Fibroblast of skin of scalp (primary cell): ENCODE data around the gene PARD6A.
"Not testable (repeated sequence)": the region's sequence is repeated elsewhere in the genome, so short reads cannot be mapped to it uniquely, and the experiment has no call there.

ENCODE experiments used
- DNase-seq: peaks from one replicate; pipeline ENCODE4 v3.0.0-alpha.2; 2013

Gene PARD6A

DNA sequence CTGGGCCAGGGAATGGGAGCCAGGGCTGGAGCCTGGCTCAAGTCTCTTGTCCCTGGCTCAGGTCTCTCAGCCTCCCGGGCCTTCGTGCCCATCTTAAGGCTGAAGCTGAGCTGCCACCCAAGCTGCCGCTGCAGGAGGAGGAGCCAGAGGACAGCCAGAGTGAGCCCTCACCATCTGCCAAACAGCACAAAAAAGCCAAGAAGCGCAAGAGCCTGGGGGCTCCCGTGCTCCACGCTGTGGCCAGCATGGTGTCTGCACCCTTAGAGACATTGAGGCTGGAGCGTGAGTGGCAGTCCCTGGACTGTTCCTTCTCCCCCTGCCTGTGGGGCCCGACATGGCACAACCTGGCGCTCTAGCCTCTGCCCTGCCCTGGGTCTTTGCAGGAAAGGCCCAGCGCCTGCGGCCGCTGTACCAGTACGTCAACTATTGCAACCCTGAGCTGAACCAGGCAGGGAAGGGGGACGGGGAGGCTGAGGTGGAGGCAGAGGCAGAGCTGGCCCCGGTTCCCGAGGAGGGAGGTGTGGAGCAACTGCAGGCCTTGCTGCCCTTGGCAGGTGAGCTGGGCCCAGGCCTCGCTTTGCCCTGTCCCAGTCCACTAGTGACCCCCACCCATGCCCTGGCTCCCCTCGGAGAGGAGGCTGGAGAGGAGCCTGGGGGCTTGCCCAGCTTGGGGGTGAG, 7.2 kb downstream of the PARD6A start:
- peak; percentile 95 for DNase-seq

DNA sequence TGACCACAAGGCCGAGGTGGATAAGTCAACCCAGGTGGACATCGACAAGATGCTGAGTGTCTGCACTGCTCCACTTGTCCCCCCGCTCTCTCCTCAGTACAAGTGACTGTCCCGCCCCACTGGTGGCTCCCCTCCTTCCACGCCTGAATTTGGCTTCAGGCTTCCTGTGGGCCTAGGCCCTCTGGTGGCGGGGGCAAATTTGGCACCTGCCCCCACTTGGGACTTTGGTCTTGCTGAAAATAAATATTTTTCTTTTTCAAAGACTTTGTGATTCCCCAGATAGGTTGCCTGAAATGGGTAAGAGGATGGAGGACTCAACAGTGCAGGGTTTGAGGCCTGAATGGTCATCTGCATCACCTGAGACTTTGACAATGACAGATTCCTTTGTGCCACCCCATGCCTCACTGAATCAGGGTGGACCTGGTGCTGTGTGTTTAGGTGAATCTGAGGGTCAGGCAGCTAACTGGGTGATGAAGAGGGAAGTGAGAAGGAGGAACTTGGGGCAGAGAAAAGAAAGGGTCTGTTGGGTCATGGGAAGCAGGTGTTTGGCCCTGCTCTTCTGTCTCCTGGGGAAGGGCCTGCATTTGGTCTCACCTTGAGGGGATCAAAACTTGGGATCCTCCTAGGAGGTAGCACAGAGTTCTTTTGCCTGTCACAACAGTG, 7.9 kb downstream of the PARD6A start:
- no peak for DNase-seq

DNA sequence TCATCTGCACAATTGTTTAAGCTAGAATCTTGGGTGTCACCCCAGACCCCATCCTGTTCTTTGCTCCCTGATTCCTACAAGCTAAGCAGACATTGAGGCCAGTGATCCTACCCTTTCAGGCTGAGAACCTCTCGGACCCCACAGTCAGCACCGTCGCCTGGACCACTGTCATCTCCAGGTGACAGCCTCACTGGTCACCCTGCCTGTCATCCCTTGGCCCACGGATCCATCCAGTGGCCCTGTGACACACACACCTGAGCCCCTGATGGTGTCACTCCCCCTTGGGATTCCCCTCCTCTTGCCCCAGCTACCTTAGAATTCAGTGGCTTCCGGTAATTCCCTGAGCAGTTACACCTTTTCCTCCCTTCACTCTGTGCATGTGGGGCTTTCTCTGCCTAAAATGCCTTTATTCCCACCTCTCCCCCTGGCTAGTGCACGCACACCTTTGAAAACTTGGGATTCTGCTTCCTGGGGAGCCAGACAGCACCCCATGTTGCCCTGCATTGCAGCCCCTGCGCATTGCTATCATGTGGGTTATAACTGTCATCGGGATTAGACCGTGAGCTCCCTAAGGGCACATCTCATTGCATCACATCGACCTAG, 8.8 kb downstream of the PARD6A start:
- no peak for DNase-seq

DNA sequence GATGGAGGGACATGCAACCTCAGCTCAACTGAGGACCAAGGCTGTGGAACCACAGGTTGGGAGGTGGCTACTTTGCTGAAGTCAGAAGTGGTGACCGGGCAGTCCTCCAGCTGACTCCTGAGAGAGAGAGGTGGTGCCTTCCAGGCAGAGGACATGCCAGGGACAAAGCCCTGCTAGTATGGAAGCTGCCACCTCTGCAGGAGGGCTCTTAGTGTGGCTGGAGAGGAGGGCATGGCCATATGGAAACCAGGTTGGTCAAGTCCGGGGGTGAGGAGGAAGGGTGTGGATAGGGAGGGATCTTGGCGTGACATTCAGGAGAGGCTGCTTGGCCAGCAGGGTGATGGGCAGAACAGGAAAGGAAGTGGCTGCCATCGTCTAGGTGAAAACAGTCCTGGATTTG, 11.5 kb downstream of the PARD6A start:
- DNase-seq = no peak

DNA sequence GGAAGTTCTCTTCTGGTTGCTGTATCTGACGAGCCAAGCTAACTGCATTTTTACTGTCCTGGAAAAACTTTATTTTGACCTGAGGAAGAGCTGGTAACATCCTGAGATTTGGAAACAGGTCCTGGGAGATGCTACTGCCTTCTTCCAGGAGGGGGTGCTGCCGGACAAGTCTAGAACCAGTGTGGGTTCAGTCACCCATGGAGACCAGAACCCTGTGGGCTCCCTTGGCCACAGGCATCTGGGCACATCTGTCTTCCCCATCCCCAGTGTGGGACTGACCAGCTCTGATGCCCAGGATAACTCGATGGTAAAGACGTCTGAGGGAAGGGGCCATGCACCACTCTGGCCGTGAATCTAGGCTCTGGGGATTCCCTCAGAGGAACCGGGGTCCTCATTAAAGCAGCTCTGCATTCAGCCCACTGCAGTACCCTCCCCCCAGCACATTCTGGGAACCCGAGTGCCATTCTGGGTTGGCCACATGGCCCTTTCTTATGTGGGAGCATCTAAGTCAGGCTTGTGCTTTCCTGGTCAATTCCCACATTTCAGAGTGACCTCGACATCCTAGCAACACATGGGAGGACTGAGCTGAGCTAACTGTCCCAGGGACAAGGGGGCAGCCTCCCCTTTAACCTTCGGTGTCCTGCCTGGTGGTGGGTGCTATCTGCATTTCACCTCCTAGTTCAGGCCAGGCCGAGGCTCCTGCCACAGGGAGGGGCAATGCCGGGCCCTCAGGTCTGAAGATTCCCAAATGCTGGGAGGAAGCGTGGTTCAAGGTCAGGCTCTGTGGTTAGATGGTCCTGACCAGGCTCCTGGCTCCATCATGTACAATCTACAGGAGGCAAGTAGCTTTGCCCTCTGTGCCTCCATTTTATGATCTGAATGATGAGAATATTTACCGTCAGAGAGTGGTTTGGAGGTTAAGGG, 12.2 kb downstream of the PARD6A start:
- DNase-seq = peak; percentile 74

DNA sequence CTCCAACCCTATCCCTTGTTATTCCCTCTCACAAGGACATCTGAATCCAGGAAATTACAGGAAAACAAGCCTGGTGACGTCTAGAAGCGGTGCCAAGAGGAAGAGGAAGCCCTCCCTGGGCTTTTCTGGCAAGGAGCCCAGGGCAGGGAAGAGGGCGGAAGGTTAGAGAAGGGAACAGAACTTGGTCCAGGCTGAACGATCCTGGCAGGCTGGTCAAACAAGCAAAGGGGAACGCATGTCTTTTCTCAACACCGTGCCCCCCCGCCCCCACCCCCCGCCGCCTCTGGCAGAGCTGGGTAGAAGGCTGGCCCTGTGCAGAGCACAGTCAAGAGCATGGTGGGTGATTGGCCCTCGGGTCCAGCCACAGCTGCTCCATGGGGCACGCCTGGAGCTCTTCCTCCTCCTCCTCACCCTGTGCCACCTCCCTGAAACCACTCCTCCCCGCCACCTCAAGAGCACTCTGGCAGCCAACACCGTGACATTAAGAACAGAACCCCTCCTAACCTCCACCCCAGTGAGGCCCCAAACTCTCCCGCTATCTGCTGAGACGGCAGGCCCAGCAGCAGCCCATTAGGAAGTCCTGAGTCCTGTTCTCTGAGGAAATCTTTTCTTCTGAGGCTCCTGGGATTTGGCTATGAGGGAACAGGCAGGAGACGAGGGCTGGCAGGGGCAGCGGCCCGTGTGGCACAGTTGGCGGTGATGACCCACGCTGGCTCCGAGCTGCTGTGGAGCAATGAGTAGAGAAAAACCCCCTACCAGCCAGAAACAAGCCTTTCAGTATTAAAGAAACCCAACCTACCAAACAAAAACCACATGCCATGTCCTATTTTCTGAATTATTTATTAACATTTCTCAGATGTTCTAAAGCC, 13.2 kb downstream of the PARD6A start:
- peak; percentile 55 for DNase-seq

DNA sequence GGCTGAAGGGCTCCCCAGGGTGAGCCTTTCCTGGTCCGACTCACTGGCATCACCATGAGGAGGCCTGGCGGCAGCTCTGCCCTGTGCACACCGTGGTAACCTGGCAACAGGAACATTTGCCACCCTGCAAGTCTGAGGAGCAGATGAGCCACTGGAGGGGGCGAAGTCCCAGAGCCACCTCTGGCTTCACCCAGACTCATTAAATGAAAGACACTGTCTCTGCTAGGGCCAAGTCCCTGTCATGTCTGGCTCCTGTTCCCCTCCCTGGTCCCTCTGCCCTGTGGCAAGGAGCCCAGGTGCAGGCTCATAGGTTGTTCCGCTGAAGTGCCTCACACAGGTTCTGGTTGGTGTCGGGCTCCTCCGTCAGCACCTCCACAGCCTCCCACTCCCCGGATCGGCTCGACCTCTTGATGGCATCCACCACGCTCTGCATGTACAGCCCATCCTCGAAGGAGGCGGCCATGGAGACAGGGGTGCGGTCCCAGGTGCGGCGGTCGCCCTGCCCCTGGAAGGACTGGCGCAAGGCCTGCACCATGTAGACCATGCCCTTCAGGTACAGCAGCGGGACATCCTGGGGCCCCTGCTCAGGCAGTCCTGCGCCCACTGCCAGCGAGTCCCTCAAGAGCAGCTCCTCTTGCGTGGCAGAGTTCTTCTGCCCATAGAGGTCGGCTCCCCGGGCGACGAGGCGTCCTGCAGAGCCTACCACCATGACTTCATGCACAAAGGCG, 14.3 kb downstream of the PARD6A start:
- no peak for DNase-seq

DNA sequence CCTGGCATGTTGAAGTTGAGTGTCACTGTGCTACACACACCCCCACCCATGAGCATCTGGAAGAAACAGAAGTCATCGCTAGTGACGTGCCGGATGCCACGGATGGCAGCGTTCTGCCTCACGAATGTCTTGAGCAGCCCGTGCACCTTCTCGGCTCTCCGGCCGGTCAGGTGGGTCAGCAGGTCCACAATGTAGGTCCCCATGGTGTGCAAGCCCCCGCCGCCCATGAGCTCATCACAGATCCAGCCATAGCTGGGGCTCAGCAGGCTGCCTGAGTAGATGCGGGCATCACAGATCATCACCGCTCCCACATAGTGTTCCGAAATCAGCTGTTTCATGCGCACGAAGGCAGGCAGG, 14.8 kb downstream of the PARD6A start:
- DNase-seq = no peak

DNA sequence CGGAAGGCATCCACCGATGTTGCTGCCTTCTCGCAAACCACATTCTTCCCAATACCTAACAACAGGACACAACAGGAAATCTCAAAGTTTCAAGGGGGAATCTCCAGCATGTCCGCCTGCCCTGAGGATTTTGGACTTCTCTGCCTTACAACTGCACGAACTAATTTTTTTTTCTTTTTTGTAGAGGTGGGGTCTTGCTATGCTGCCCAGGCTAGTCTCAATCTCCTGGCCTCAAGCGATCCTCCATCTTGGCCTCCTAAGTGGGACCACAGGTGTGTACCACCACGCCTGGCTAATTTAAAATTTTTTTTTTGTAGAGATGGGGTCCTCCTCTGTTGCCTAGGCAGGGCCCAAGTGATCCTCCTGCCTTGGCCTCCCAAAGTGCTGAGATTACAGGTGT, 15.2 kb downstream of the PARD6A start:
- no peak for DNase-seq

DNA sequence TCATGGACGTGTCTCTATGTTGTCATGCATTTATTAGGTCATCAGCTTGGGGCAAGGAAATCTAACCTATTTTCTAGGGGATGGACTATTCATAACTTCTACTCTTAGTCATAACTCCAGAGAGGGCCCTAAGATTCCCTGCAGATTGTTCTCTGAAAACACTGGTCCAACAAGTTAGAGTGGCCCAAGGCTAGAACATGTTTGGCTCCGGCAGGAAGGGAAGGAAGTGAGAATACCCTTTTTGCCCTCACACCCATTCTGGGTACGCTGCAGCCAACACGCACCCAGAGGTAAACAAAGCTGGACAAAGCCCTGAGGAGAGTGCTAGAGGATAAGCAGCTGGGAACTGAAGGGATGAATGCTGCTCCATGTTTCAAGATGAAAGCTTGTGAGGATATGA, 15.8 kb downstream of the PARD6A start:
- DNase-seq = no peak

DNA sequence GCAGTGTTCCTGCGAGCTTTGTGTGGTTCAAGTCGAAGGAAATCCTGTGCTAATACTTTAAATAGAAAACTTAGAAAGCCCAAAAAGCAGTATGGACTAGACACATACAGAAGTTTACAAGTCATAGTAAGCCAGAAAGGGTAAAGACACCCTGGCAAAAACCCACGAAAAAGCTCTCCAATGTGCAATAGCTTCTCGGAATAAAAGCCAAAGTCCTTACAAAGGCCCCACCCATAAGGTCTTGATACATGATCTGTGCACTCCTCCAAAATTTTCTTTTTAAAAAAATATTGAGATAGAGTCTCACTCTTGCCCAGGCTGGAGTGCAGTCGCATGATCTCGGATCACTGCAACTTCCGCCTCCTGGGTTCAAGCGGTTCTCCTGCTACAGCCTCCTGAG, 16.2 kb downstream of the PARD6A start:
- DNase-seq = no peak

DNA sequence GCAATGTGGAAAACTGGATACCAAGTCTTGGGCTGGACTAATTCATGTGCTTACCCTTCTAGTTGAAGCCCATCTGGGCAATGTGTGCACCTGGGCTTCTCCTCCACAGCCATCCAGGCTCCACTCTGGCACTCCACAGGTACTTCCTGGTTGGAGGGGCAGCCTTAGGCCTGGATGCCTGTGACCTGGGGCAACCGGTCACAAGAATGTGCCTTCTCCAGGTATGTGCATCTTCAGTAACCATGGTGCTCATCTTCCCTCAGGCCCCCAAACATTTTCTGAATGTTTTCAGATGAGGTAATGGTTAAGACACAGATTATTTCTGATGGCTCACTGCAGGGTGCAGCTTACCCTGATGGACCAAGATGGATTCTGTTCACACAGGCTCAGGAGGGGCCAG, 17.0 kb downstream of the PARD6A start:
- no peak for DNase-seq

DNA sequence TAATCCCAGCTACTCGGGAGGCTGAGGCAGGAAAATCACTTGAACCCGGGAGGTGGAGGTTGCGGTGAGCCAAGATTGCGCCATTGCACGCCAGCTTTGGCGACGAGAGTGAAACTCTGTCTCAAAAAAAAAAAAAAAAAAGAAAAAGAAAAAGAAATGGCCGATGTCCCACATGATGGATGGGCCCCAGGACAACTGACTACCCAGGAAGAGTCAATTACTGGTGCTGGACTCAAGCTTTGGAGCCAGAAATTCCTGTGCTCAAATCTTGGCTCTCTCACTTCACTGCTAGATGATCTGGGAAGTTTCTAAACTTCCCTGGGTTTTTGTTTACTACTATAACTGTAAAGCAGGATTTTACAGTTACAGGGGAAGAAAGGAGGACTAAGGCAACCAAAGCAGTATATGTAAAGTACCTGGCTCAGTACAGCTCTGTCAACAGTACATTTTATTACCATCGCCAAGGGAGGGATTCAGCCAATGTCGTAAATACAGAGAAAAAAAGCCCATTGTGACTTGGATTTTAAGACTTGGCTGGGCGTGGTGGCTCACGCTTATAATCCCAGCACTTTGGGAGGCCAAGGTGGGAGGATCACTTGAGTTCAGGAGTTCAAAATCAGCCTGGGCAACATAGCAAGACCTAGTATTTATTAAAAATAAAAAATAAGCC, 17.7 kb downstream of the PARD6A start:
- no peak for DNase-seq

DNA sequence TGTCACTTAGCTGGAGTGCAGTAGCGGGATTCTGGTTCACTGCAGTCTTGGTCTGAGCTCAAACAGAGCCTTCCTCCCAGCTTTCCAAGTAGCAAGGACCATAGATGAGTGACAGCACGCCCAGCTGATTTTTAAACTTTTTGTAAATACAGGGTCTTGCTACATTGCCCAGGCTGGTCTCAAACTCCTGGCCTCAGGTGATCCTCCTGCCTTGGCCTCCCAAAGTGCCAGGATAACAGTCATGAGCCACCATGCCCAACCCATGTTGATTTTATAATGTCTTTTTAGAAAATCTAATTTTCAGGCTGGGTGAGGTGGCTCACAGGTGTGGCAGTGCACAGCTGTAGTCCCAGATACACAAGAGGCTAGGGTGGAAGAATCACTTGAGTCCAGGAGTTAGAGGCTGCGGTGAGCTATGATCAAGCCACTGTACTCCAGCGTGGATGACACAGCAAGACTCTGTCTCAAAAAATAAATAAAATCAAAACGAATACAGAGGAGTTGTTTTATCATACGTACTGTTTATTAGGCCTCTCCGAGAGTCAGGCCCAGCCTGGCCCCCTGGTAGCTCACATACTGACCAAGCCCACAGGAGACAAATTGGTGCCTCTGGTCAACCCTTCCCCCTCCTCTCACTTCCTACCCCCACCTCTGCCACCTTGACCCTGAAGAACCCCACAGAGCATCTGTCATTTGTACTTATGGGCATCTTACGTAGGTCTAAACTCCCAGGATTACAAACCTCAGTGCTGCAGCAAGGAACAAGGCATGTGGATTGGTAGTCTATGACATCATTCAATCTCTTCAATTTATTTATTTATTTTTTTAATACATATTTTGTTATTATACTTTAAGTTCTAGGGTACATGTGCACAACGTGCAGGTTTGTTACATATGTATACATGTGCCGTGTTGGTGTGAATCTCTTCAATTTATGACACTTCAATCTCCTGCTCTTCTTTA, 19.5 kb downstream of the PARD6A start:
- DNase-seq = no peak

DNA sequence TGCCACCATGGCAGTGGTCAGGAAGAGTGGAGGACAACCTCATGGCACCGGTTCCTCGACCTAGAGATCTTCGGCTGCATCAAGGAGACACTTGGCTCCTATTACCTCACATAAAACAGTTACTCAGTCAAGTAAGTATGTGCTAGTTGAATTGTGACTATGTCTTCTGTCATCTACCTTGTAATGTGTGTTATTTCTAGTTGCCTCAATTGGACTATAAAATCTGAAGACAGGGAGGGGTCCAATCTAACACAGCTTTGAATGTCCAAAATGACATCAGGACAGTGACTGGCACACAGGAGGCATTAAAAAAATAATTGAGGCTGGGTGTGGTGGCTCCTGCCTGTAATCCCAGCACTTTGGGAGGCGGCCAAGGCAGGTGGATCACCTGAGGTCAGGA, 23.0 kb downstream of the PARD6A start:
- DNase-seq = no peak

DNA sequence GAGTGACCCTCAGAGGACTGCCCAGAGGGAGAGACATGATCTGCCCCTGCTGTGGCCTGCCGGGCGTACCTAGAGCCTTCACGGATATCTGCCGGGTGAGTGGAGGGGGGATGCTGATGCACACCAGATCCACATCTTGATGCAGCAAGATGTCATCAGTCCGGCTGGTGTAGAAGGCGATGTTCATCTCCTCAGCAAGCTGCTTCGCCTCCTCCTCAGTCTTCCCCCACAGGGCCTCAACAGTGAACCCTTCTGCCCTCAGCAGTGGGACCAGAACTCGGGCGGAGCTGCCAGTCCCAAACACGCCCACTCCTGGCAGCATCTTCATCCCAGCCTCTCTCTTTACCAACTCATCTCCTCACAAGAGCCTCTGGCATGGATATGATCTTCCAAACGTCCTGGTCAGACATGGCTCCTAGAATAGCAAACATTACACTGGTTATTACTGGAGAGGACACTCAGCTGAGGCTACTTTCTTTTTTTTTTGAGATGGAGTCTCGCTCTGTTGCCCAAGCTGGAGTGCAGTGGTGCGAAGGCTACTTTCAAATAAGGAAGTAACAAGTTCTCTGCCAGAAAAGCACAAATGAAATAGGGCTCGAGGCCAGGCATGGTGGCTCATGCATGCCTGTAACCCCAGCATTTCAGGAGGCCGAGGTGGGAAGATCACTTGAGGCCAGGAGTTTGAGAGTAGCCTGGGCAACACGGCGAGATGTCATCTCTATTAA, 24.8 kb downstream of the PARD6A start:
- DNase-seq = no peak

DNA sequence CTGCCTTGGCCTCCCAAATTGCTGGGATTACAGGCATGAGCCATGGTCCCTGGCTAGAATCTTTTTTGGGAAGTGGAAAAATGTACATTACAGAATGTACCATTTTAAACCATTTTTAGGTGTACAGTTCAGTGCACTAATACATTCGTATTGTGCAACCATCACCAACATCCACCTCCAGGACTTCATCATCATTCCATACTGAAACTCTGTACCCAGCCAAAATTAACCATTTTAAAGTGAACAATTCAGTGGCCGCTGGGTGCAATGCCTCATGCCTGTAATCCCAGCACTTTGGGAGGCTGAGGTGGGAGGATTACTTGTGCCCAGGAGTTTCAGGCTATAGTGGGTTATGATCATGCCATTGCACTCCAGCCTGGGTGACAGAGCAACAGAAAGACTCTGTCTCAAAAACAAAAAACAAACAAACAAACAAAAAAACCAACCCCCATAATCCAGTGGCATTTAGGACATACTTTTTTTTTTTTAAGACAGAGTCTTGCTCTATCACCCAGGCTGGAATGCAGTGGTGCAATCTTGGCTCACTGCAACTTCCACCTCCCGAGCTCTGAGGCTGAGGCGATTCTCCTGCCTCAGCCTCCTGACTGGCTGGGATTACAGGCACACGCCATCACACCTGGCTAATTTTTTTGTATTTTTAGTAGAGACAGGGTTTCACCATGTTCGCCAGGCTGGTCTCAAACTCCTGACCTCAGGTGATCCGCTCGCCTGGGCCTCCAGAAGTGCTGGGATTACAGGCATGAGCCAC, 32.9 kb downstream of the PARD6A start:
- DNase-seq = not testable (repeated sequence)

DNA sequence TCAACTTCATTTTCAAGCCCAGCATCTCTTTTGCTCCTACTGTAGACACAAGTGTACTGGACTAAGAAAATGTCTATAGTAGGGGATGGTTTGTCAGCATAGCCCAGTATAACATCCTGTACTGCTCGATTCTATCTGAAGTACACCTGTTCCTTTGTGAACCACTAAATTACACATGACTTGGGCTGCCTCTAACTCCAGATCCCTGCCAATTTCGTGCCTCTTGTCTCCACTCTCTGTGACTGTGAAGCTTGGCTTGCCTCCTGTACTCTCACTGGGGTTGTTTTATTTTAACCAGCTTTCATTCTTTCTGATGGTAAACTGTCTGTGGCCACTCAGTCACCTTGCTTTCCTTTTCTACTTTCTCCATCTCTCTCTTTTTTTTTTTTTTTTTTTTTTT, 33.9 kb downstream of the PARD6A start:
- DNase-seq = no peak
